ENCODE data around the gene SYNCRIP.
"Not testable (repeated sequence)": the region's sequence is repeated elsewhere in the genome, so short reads cannot be mapped to it uniquely, and the experiment has no call there.

The SYNCRIP gene

DNA sequence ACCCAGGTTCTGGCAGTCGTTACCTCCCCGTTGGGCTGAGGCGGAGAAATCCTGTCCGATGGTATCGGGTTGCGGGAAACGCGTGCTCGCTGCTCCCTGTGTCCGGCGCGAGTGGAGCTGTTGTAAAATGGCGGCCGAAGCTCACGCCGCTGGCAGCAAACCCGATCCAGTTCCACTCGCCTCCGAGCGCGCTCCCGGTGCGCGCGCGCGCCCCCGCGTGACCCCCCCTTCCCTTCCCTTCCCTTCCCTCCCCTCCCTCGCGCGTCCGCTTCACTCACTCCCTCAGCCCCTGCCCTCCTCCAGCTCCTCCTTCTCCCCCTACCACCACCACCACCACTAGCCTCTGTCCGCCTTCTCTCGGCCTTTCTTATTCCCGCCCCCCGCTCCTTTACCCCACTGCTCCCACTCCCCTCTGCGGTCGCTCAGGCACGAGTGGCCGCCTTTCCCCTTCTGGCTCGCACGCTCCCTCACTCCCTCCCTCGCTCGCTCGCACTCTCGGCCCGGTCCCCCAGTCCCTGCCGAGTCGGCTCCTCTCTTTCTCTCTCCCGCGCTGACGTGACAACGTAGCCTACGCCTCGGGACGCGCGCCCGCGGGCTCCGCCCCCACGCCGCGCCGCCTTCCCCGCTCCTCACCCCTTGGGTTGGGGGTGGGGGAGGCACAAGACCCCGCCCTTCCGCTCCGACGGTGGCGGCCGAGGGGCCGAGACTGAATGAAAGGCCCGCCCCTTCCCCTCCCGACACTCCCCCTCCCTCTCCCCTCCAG, at the start of gene SYNCRIP:
Gene SYNCRIP (minus strand): TSS at position 113 of the 763 bp plus-strand sequence. CDS start 1,447 bp downstream, outside the sequence.
- peak; percentile 88 for DNase-seq

GRCh38 chr6:85691478-85691877, 48.8 kb upstream of the SYNCRIP start:
- DNase-seq = no peak

DNA sequence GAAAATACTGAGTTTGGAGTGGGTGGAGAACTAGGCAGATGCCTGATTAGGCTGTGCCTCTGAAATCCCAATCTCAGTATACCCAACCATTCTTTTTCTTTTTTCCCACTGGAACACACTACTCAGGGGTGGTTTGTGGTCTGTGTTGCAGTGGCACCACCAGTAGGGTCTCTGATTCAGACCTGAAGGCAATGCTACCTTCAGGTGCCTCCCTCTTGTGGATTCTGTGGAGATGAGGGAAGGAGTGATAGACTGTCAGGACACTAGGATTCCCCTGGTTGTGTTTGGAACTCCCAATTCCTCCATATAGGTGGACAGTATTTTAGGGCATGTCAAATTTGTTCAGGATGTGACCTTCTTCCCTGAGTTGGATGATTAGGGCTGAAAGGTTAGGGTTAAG, 47.4 kb upstream of the SYNCRIP start:
- DNase-seq = no peak

DNA sequence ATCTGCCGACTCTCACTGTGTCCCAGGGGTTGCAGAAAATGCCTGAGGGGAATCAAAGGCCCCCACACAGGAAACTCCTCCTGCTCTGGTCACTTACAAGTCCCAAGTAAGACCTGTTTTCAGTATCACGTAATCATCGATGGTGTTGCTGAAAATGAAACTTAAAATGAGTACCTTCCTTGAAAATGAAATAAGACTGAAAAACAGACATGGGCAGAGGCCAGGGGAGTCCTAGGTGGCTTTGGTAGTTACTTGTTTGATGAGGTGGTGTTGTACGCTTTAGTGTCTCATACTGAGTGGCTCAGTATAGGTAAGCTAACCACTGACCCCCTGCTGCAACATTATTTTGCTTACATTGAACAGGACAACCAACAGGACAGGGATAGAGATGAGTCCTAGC, 43.0 kb upstream of the SYNCRIP start:
- DNase-seq = no peak

DNA sequence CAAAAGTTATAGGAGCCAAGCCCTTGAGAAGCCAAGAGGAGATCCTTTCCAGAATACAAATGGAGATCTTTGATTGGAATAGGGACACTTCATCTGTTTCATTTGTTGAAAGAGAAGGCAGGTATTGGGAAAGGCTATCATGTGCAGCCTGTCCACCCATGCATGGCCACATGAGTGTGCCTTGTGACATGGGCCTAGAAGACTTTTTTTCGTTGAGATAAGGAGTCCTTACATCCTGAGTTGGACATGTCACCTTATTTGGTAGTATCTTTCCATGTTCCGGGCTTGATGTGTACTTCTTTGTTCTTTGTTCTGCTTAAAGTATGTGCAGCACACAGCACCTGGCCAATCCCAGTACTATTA, 42.1 kb upstream of the SYNCRIP start:
- no peak for DNase-seq

- DNase-seq = no peak
Measured at GRCh38 chr6:85684133-85684808, 41.6 kb upstream of the SYNCRIP start.

GRCh38 chr6:85681899-85682298, 39.2 kb upstream of the SYNCRIP start:
- DNase-seq = not testable (repeated sequence)

DNA sequence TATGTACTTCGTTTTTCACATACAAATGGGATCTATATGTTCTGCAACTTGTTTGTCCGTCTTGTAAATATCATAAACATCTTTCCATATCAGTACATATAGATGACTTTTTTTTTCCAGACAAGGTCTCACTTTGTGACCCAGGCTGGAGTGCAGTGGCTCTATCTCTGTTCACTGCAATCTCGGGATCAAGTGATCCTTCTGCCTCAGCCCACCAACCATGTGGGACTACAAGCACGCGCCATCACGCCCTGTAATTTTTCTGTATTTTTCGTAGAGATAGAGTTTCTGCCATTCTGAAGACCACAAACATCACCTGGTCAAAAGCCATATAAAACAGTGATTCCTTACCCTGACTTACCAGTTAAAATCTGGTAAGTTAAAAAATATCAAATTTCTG, 37.7 kb upstream of the SYNCRIP start:
- no peak for DNase-seq

DNA sequence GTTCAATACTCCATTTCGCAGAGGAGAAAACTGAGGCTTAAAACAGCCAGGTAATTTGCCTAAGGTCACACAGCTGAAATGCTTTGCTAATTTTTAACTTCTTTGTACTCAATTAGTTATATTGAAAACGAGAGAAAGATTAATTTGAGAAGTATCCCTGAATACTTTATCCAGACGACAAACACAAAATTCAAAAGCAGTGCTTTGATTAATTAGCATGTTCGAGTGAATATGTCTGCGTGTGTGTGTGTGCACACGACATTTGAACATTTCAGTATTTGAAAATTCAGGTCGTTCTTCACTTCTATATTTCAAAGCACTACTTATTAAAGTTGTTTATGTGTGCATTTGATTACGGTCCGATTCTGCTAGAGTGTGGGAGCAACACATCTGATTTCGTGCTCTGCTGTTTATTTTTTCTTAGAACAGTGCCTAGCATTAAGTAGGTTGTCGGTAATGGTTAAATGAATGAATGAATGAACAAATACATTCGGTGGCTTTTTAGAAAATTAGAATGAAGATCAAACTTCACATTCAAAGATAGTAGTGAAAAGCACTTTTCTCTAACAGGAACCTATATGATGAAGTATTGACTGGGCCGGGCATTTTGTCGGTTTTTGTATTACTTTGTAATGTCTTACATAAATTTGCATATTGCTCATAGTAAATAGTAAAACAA, 36.9 kb upstream of the SYNCRIP start:
- no peak for DNase-seq

GRCh38 chr6:85678602-85679444, 36.1 kb upstream of the SYNCRIP start:
- DNase-seq = peak; percentile 96

- DNase-seq = no peak
Measured at GRCh38 chr6:85678026-85678601, 35.4 kb upstream of the SYNCRIP start.

GRCh38 chr6:85677234-85677956, 34.7 kb upstream of the SYNCRIP start:
- no peak for DNase-seq

DNA sequence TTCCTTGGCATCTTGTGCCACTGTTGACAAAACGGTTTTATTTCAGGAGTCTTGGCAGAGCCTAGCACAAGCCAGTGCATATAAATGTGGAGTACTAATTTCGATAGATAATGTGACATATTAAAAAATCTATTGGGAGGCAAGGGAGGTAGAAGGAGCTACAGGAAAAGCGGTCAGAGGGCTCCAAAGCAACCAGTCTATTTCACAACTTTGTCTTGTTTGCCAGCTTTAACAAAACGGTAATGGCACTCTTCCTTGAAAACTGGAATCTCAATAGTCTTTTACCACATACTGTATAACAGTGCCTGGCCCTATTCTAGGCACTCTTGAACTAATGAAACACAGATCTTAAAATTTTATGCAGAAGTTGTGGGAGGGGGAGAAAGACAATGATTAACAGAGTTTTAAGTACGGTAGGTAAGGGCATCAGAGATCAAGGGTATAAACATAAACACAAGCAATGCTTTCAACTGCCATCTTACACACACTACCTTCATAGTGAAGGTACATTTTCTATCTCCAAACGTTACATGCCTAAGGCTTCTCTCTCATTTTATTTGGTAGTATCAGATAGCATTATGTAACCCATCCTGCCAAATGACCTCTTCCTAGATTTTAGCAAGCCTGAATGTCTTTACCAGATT, 33.5 kb upstream of the SYNCRIP start:
- DNase-seq = no peak

DNA sequence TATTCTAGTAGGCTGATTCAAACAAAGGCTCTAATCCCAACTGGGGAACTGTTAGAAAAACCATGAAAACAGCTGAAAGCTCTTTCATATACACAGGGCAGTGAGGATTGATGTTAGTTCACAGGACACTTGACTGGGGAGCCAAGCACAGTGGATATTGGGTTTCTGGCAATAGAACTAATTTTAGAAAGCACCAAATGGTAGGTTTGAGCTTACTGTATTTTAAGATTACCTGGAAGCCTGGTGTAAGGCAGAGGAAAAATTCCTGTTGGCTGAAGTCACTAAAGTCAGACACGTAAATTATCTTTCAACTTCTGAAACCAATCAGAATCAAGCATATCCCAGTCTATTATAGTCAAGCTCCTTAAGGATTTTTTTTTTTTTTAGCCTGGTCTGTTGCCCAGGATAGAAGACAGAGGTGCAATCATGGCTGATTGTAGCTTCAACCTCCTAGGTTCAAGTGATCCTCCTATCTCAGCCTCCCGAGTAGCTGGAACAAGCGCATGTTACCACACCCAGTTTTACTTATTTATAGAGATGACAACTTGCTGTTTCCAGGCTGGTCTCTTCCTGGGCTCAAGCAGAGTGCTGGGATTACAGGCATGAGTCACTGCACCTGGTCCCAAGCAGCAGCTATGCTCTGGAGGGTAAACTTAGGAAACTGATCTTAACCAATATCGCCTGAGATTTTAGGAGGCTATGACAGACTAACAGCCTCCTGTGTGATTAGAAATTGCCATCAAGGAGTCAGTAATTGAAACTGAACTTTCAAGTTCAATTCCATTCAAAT, 32.5 kb upstream of the SYNCRIP start:
- no peak for DNase-seq

- no peak for DNase-seq
Measured at GRCh38 chr6:85674604-85675003, 31.9 kb upstream of the SYNCRIP start.

DNA sequence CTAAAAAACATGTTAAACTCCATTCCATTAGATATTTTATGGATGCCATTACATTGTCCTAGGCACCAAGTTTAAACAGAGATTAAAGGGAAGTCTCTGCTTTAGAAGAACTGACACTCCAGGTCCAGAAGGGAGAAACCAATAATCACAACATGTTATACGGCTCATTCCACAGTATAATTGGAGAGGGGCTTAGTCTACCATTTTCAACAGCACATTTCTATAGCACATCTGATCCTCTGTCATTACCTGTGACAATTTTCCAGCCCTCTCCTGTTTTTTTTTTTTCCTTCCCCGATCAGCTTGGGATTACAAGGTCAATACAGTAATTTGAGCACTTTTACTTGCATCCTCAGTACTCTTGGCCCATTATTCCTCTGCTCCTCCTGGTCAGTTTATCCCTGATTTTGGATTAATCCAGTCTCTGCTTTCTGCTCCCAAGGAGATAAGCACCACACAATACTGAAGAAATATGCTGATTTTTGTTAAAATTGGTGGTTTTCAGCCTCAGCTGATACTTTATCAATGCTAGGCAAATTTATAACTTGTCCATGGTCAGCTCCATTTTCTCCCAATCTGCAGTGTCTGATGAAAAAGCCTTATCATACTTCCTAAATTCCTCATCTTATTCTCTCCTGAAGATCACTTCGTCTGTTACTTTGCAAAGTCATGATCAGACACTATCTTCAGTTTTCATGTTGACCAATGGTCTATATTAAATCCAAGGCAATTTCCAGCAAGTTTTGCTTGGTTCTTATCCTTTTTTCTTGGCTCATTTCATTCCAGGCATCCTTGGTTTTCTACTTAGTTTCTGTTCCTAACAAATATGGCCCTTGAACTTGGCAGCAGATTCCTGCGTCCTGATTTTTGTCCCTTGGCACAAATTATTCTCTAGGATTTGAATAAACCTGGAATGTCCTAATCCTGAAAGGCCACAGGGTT, 30.8 kb upstream of the SYNCRIP start:
- no peak for DNase-seq

DNA sequence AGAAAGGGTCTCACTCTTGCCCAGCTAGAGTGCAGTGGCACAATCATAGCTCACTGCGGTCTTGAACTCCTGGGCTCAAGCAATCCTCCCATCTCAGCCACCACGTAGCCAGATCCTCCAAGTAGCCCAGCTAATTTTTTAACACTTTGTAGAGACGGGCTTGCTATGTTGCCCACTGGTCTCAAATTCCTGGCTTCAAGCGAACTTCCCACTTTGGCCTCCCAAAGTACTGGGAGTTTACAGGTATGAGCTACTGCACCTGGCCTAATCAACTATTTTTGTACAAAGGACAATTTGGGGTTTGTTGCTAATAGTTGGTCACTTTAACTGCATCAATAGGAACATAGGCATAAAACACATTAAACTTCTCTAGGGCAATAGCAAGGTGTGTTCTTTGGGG, 29.9 kb upstream of the SYNCRIP start:
- no peak for DNase-seq

GRCh38 chr6:85672050-85672449, 29.4 kb upstream of the SYNCRIP start:
- DNase-seq = no peak

GRCh38 chr6:85670573-85670972, 27.9 kb upstream of the SYNCRIP start:
- DNase-seq = no peak

Measured in NCI-H1436 treated with DMSO at 0.1 percent for 48 hours (cell line).